Measurements from ENCODE around the gene TBC1D22A.
A peak's percentile ranks its signal among the peaks of the same experiment; 100 is the strongest.

The TBC1D22A gene

GRCh38 chr22:46841522-46841921, 79.1 kb downstream of the TBC1D22A start:
- DNase-seq = no peak

GRCh38 chr22:46842606-46843005, 80.2 kb downstream of the TBC1D22A start:
- no peak for DNase-seq

GRCh38 chr22:46843821-46844255, 81.4 kb downstream of the TBC1D22A start:
- DNase-seq = no peak

GRCh38 chr22:46844606-46845210, 82.3 kb downstream of the TBC1D22A start:
- DNase-seq = no peak

- no peak for DNase-seq
Observed at GRCh38 chr22:46845296-46846149, 83.1 kb downstream of the TBC1D22A start.

GRCh38 chr22:46846150-46846831, 83.8 kb downstream of the TBC1D22A start:
- DNase-seq = peak; percentile 13

GRCh38 chr22:46846832-46847355, 84.4 kb downstream of the TBC1D22A start:
- DNase-seq = no peak

- DNase-seq = no peak
Observed at GRCh38 chr22:46848197-46848596, 85.7 kb downstream of the TBC1D22A start.

GRCh38 chr22:46849101-46849500, 86.7 kb downstream of the TBC1D22A start:
- DNase-seq = no peak

GRCh38 chr22:46849951-46850350, 87.5 kb downstream of the TBC1D22A start:
- no peak for DNase-seq

- DNase-seq = no peak
Observed at GRCh38 chr22:46851311-46851710, 88.9 kb downstream of the TBC1D22A start.

GRCh38 chr22:46851941-46852340, 89.5 kb downstream of the TBC1D22A start:
- no peak for DNase-seq

GRCh38 chr22:46852771-46853170, 90.3 kb downstream of the TBC1D22A start:
- no peak for DNase-seq

- no peak for DNase-seq
Observed at GRCh38 chr22:46853191-46853590, 90.7 kb downstream of the TBC1D22A start.

GRCh38 chr22:46854125-46854870, 91.8 kb downstream of the TBC1D22A start:
- no peak for DNase-seq

GRCh38 chr22:46855681-46856080, 93.2 kb downstream of the TBC1D22A start:
- DNase-seq = no peak

GRCh38 chr22:46856661-46857060, 94.2 kb downstream of the TBC1D22A start:
- DNase-seq = no peak

- DNase-seq = no peak
Observed at GRCh38 chr22:46857142-46857884, 94.9 kb downstream of the TBC1D22A start.

- DNase-seq = no peak
Observed at GRCh38 chr22:46857885-46858143, 95.4 kb downstream of the TBC1D22A start.

GRCh38 chr22:46858181-46858771, 95.8 kb downstream of the TBC1D22A start:
- no peak for DNase-seq

- no peak for DNase-seq
Observed at GRCh38 chr22:46860562-46860961, 98.1 kb downstream of the TBC1D22A start.
